Measurements from ENCODE around the gene NRG2. TPM values are rescaled to one million over a fixed set of nuclear protein-coding genes. Genes with fewer than 3 reads are reported as not detected.

NRG2 gene
- total and polyA plus RNA-seq, 2 of the 4 experiments (the other 2 are of a cell fraction), result 0.18 TPM; not detected in 1

- H3K4me1 ChIP-seq (ENCODE audit: control insufficient read depth, insufficient read depth, low read length), result no peaks in the 10 kb centered on the region; the same call in 1 of the 2 replicates
- no peak overlapping the region for H3K18ac ChIP-seq (ENCODE audit: low read depth, low read length)
- no CpG with 5 or more reads among the region's 2 CpGs for WGBS, 2 experiments (ENCODE audit: extremely low coverage in 2 of 2, insufficient read length in 1 of 2)
- no peak overlapping the region for H2AFZ ChIP-seq (replicated peaks; ENCODE audit: low read length, poor library complexity)
- H3K4me2 ChIP-seq (ENCODE audit: low read depth, low read length), result no peak overlapping the region
- TF ChIP-seq ELK1 (IDR thresholded peaks at IDR 0.05; ENCODE audit: borderline replicate concordance, low read depth, low read length) (no peak), CEBPB (IDR thresholded peaks at IDR 0.05; ENCODE audit: low read depth, low read length) (peak; percentile 46; the same call in 1 of the 2 replicates)
- no peak overlapping the region for H2BK5ac ChIP-seq (ENCODE audit: low read depth, low read length, poor library complexity, severe bottlenecking)
- ATAC-seq (ENCODE audit: low read depth) (no peak), DNase-seq (no peak)
- no peak overlapping the region for H3K56ac ChIP-seq (ENCODE audit: extremely low read depth, insufficient read depth, low read length)
- CTCF ChIA-PET, result no interaction called here
- no peak overlapping the region for H2BK20ac ChIP-seq (ENCODE audit: low read depth, low read length)
- peaks cover 56% of the 10 kb centered on the region for H3K27me3 ChIP-seq (ENCODE audit: control insufficient read depth, insufficient read depth, low read length)
- no peaks in the 10 kb centered on the region for H3K9me1 ChIP-seq (ENCODE audit: insufficient read depth, low read length)
- no peak overlapping the region for H4K91ac ChIP-seq (ENCODE audit: insufficient read depth, low read depth, low read length)
- no peak overlapping the region for H3K14ac ChIP-seq (replicated peaks; ENCODE audit: low read depth, low read length)
- H3K79me1 ChIP-seq (ENCODE audit: low read depth in 1 of 2, low read length in 2 of 2), result no peaks in the 10 kb centered on the region
- H3K23ac ChIP-seq (ENCODE audit: low read depth, low read length), result no peak overlapping the region
- no peaks in the 10 kb centered on the region for H4K20me1 ChIP-seq (ENCODE audit: insufficient read depth, low read length)
- no peak overlapping the region for H3K4me3 ChIP-seq (ENCODE audit: insufficient read depth, low read depth, low read length)
- H2AK9ac ChIP-seq (replicated peaks; ENCODE audit: low read depth, low read length, poor library complexity), result no peak overlapping the region
- H2BK15ac ChIP-seq (ENCODE audit: low read depth, low read length), result no peak overlapping the region
- H2BK120ac ChIP-seq (ENCODE audit: low read depth, low read length), result no peak overlapping the region
- no peak overlapping the region for H3K27ac ChIP-seq (ENCODE audit: insufficient read depth, low read length)
- POLR2A ChIA-PET (ENCODE audit: unreplicated experiment), result no interaction called here
- H4K8ac ChIP-seq (ENCODE audit: low read depth in 2 of 2, low read length in 2 of 2), result no peak overlapping the region
- in situ Hi-C loops (cut with MboI; ENCODE audit: low sequenced_read_pairs) (no loop called here), dilution Hi-C loops (cut with HindIII; ENCODE audit: low sequenced_read_pairs, unreplicated experiment) (no loop called here), intact Hi-C loops (cut with micrococcal nuclease) (no loop called here)
- H3K36me3 ChIP-seq (ENCODE audit: control insufficient read depth, insufficient read depth, low read length), result no peaks in the 10 kb centered on the region
- H3K9ac ChIP-seq (ENCODE audit: low read depth, low read length), result no peak overlapping the region
- BruUV-seq (replicated peaks), result no TSS peak
- no peak overlapping the region for H2AK5ac ChIP-seq (ENCODE audit: low read depth, low read length)
- no peak overlapping the region for H4K5ac ChIP-seq (ENCODE audit: low read depth, low read length)
- H3K9me3 ChIP-seq (ENCODE audit: control insufficient read depth, insufficient read depth, low read length), result no peaks in the 10 kb centered on the region
- no peak overlapping the region for H3K4ac ChIP-seq (ENCODE audit: low read depth, low read length)
Observed at GRCh38 chr5:139908749-139909148, 134.3 kb downstream of the NRG2 start.

All from IMR-90 (cell line).